GM18511 (cell line): Measurements from ENCODE around the gene BTBD10.
"Not testable (repeated sequence)": the region's sequence is repeated elsewhere in the genome, so short reads cannot be mapped to it uniquely, and the experiment has no call there.

Experiments used
- ATAC-seq: cut with Tn5 transposase; IDR thresholded peaks from one replicate; pipeline ENCODE4 v1.9.1; 2021; ENCODE audit warnings: mild to moderate bottlenecking, moderate library complexity; ENCODE audit not compliant: unreplicated experiment

Gene BTBD10

GRCh38 chr11:13445588-13445987 lies 17.4 kb downstream of the BTBD10 start:
- ATAC-seq = no peak

- no peak for ATAC-seq
Measured at GRCh38 chr11:13440100-13440855, 22.7 kb downstream of the BTBD10 start.

DNA sequence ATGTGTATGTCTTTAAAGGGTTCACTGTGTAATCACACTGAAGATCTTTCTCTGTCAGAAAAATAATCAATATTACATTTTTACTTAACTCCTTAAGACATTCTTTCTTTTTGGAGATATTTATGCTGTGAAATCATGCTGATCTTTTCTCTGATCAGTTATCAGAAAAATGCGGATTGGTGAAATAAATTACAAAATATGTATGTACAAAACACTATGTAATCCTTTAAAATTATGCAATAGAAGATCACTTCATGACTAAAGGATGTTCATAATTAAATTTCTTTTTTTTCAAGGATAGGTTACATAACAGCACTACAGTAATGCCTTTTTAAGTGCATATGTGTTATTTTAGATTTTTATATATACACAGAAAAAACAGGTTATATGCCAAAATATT lies 24.7 kb downstream of the BTBD10 start:
- ATAC-seq = no peak

- not testable (repeated sequence) for ATAC-seq
Measured at GRCh38 chr11:13436836-13437235, 26.2 kb downstream of the BTBD10 start.

- ATAC-seq = no peak
Measured at GRCh38 chr11:13434247-13435205, 28.5 kb downstream of the BTBD10 start.

DNA sequence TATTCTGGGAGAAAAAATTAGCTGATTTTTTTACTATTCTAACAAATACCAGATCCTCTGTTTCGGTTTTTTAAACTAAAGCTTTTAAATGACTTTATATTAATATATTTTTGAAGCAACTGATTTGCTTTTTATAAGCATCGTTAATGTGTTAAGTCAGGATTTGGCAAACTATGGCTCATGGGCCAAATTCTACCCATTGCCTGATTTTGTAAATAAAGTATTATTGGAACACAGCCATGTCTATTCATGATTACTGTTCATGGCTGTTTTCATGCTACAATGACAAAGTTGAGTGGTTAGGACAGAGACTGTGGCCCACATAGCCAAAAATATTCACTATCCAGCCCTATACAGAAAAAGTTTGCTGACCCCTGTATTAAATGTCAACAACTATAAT lies 29.6 kb downstream of the BTBD10 start:
- ATAC-seq = no peak

GRCh38 chr11:13429836-13430235 lies 33.2 kb downstream of the BTBD10 start:
- ATAC-seq = no peak

- ATAC-seq = no peak
Measured at GRCh38 chr11:13429288-13429687, 33.7 kb downstream of the BTBD10 start.

- ATAC-seq = no peak
Measured at GRCh38 chr11:13427440-13427839, 35.6 kb downstream of the BTBD10 start.

DNA sequence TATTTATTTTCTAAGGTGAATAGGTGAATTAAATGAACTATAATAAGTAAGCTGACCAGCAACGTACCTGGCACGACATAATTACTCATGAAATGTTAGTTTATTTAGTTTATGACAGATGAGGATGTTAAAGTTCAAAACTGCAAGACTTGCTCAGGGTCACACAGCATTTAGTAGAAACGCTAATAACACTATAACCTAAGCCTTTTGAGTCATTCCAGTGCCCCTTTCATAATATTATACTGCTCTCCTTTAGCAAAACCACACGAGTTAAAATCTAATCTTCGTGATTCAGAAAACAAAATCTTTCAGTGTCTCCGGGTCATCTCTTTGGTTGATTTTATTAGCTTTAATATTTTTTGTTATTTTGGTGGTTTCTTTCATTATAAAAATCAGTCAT lies 39.6 kb downstream of the BTBD10 start:
- no peak for ATAC-seq

DNA sequence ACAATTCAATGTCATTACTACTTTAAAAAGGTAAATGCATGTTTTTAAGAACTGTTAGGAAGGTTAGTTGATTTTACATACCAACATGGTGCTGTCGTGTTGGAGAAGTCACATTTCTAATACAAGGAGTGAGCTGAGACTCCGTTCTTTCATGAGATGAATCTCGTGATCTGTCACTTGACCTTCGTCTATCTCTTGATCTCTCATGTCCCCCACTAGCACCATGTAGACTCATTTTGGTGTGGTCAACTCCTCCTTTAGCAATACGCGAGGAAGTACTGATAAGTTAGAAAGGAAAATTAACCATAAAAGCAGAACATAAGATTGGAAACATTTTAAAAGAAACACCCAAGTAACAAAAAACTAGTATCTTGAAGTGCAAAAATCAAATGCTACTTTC lies 41.5 kb downstream of the BTBD10 start:
- ATAC-seq = no peak

- no peak for ATAC-seq
Measured at GRCh38 chr11:13415201-13415600, 47.8 kb downstream of the BTBD10 start.

DNA sequence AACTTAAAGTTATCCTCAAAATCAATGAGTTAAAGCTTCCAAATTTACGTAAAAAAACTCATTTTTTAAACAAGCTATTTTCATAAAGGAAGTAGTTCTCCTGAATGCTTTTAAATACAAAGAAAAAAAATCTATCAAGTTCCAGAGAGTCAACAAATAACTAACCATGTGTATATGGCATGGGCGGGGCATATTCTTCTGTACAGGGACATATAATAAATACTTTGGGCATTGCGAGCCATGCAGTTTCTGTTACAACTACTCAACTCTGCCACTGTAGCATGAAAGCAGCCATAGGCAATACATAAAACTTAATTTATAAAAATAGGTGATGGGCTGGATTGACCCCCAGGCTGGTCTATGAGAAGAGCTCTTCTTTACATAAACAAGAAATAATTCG lies 57.8 kb downstream of the BTBD10 start:
- ATAC-seq = no peak

- not testable (repeated sequence) for ATAC-seq
Measured at GRCh38 chr11:13398335-13398734, 64.7 kb downstream of the BTBD10 start.

DNA sequence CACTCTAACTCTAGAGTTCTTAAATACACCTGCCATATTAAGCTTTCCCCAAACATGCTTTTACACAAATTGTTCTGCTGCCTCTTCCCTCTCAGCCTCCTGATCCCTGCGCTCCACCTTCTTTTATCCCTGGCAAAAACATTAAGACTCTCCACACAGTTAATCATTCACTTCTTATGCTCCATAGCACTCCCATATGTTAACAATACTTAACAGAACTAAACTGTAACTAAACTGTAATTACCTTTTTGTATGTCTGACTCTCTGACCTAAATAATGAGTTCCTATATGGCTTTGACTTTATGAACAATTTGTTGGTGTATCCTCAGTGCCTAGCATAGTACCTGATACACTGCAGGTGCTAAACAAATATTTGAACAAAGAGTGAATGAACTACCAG lies 71.8 kb downstream of the BTBD10 start:
- no peak for ATAC-seq

GRCh38 chr11:13388741-13389140 lies 74.3 kb downstream of the BTBD10 start:
- no peak for ATAC-seq

DNA sequence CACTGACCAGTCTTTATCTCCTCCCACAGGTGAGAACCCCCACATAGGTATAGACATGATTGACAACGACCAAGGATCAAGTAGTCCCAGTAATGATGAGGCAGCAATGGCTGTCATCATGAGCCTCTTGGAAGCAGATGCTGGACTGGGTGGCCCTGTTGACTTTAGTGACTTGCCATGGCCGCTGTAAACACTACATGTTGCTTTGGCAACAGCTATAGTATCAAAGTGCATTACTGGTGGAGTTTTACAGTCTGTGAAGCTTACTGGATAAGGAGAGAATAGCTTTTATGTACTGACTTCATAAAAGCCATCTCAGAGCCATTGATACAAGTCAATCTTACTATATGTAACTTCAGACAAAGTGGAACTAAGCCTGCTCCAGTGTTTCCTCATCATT lies 76.5 kb downstream of the BTBD10 start:
- no peak for ATAC-seq

GRCh38 chr11:13384908-13385640 lies 77.9 kb downstream of the BTBD10 start:
- no peak for ATAC-seq

DNA sequence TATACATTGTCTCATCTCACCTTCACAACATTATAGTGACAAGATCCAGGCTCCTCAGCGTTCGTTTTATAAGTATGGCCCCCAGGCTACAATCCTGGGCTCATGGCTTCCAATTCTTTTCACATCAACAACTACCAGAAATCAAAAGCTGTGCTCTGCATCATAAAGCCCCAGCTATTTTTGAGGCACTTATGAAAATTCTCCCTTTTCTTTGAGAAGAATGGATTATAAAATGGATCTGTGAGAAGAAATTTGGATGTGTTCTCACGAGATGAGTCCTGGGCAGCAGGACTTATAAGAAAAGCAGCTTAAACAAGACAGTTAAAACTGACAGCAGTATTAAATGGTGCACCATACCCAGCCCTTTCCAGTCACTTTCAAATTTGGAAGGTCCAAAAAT lies 80.3 kb downstream of the BTBD10 start:
- ATAC-seq = no peak

DNA sequence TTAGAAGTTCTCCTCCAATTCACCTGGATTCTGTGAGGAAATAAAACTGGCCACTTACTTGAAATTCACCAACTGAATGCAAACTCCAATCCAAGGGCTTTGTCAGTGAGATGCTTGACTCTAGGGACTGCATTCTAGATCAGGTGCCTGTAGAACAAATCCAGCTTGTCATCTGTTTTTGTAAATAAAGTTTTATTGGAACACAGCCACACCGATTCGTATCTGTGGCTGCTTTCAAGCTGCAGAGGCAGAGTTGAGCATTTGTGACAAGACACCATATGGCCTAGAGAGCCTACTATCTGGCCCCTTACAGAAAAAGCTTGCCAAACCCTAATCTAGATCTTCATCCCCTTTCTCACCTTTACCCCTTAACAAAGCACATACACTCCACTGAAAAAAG lies 82.3 kb downstream of the BTBD10 start:
- ATAC-seq = no peak

DNA sequence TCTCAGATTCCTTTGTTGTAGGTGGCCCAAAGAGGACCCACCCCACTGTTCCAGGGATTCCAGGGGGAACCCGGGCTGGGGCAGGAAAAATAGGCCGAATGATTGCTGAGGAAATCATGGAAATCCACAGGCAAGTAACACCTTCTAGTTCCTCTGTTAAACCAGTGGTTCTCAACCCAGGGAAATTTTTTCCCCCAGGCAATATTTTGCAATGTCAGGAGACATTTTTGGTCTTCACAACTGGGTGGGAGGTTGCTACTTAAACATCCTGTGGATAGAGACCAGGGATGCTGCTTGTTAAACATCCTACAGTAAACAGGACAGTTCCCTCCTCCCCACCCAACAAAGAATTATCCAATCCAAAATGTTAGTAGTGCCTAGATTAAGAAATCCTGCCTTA lies 84.7 kb downstream of the BTBD10 start:
- no peak for ATAC-seq
